GM12873 (cell line): ENCODE measurements around the gene TSPAN33.

Source experiments
- TF ChIP-seq, protein P1 (sequence below): IDR thresholded peaks from 2 replicates; pipeline ENCODE4 v1.5.1; 2012; ENCODE audit warnings: low read depth, mild to moderate bottlenecking, moderate library complexity, low read length, control low read depth; ENCODE audit not compliant: insufficient read depth; ENCODE audit errors: missing control alignments

TSPAN33 gene

DNA sequence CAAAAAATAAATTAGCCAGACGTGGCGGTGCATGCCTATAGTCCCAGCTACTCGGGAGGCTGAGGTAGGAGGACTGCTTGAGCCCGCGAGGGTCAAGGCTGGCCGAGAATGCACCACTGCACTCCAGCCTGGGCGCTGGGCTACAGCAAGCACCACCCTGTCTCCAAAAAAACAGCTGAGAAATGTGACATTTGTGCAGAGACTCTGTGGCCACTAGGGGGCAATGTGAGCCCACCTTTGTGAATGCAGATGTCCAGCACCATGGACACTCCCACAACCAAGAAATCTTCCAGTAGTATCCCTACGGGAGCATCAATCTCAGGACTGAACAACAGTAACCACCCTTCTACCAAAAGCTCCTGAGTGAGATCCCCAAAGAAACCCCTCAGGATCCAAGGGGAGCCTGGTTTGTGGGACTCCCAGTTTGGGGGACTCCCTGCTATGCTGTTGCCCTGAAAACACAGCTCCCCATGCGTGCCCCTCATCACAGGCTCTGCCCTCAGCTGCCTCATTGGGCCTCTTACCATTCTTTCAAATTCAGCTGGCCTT lies 74.1 kb downstream of the TSPAN33 start:
- TF ChIP-seq, protein P1, sequence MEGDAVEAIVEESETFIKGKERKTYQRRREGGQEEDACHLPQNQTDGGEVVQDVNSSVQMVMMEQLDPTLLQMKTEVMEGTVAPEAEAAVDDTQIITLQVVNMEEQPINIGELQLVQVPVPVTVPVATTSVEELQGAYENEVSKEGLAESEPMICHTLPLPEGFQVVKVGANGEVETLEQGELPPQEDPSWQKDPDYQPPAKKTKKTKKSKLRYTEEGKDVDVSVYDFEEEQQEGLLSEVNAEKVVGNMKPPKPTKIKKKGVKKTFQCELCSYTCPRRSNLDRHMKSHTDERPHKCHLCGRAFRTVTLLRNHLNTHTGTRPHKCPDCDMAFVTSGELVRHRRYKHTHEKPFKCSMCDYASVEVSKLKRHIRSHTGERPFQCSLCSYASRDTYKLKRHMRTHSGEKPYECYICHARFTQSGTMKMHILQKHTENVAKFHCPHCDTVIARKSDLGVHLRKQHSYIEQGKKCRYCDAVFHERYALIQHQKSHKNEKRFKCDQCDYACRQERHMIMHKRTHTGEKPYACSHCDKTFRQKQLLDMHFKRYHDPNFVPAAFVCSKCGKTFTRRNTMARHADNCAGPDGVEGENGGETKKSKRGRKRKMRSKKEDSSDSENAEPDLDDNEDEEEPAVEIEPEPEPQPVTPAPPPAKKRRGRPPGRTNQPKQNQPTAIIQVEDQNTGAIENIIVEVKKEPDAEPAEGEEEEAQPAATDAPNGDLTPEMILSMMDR: peak; percentile 91
